GM10248 (cell line): ENCODE measurements around the gene ATOX1.
"Not testable (repeated sequence)": the region's sequence is repeated elsewhere in the genome, so short reads cannot be mapped to it uniquely, and the experiment has no call there.

ENCODE experiments used
- CTCF ChIA-PET: fragments of 300-600 bp; sonication (Branson Sonifier 250); formaldehyde crosslinking; extraction: SDS; loops from one replicate; lab custom pipeline; 2021; ENCODE audit warnings: antibody characterized with exemption; lab: Yijun Ruan, JAX
- POLR2A ChIA-PET: fragments of 350-650 bp; sonication (Branson Sonifier 250); formaldehyde crosslinking; extraction: SDS; loops from one replicate; lab custom pipeline; 2020; ENCODE audit warnings: antibody characterized with exemption; lab: Yijun Ruan, JAX
- DNase-seq: peaks from one replicate; pipeline ENCODE4 v3.0.0; 2012; ENCODE audit errors: extremely low spot score
- TF ChIP-seq, protein P1 (sequence below): IDR thresholded peaks from 2 replicates; pipeline ENCODE4 v1.5.1; 2012; ENCODE audit warnings: mild to moderate bottlenecking, low read depth; ENCODE audit errors: extremely low read depth, missing control alignments, control extremely low read depth

The ATOX1 gene

GRCh38 chr5:151793358-151793757 is 34.9 kb upstream of the ATOX1 start:
- ChIA-PET CTCF (no interaction called here), POLR2A (no interaction called here)
- DNase-seq: no peak
- TF ChIP-seq, protein P1, sequence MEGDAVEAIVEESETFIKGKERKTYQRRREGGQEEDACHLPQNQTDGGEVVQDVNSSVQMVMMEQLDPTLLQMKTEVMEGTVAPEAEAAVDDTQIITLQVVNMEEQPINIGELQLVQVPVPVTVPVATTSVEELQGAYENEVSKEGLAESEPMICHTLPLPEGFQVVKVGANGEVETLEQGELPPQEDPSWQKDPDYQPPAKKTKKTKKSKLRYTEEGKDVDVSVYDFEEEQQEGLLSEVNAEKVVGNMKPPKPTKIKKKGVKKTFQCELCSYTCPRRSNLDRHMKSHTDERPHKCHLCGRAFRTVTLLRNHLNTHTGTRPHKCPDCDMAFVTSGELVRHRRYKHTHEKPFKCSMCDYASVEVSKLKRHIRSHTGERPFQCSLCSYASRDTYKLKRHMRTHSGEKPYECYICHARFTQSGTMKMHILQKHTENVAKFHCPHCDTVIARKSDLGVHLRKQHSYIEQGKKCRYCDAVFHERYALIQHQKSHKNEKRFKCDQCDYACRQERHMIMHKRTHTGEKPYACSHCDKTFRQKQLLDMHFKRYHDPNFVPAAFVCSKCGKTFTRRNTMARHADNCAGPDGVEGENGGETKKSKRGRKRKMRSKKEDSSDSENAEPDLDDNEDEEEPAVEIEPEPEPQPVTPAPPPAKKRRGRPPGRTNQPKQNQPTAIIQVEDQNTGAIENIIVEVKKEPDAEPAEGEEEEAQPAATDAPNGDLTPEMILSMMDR: no peak

DNA sequence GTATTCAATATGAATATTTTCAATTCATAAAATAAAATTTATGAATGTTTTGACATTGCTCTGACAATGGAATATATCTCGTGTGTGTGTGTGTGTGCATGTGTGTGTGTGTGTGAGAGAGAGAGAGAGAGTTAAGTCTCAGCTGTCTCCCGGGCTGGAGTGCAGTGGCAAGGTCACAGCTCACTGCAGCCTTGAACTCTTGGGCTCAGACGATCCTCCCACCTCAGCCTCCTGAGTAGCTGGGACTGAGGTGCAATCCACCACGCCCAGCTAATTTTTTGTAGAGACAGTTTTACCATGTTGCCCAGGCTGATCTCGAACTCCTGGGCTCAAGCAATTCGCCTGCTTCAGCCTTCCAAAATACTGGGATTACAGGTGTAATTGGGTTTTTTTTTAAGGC is 29.4 kb upstream of the ATOX1 start:
- ChIA-PET CTCF (interaction anchor here (1.2 to 2.4 kb wide), 5 partner anchors 11 to 48 kb away, joined by 3 to 9 read pairs (median 7); no protein-coding TSS in a partner anchor), POLR2A (no interaction called here)
- no peak for DNase-seq
- TF ChIP-seq, protein P1: no peak

- ChIA-PET POLR2A (no interaction called here), CTCF (interaction anchor here (1.9 kb wide), 1 partner anchor 12 kb away, joined by 7 read pairs; no protein-coding TSS in a partner anchor)
- TF ChIP-seq, protein P1: no peak
- no peak for DNase-seq
These were observed 28.0 kb upstream of the ATOX1 start for GRCh38 chr5:151786468-151786867.

DNA sequence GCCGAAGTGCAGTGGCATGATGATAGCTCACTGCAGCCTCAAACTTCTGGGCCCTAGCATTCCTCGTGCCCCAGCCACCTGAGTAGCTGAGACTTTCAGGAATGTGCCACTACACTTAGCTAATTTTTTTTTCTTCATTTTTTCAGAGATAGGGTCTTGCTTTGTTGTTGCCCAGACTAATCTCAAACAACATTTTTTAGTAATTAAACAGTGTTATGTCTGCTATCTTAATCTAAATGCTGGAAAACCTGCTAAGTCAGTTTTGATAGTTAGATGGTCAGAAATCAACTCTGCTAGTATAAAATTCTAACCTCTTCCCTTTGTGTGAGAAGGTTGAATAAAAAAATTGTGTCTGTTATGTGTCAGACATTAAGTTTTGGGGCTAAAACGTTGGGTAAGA is 25.7 kb upstream of the ATOX1 start:
- ChIA-PET POLR2A (interaction anchor here (1.0 to 1.3 kb wide), 2 partner anchors 12 to 13 kb away, joined by 3 read pairs; partner anchors contain the start of gene G3BP1), CTCF (interaction anchor here (0.9 to 2.0 kb wide), 6 partner anchors 12 to 359 kb away, joined by 3 to 8 read pairs (median 3); partner anchors contain the start of gene G3BP1)
- DNase-seq: no peak
- TF ChIP-seq, protein P1: no peak

- ChIA-PET CTCF (interaction anchor here (0.9 to 2.0 kb wide), 4 partner anchors 12 to 359 kb away, joined by 3 to 8 read pairs (median 3); partner anchors contain the start of gene G3BP1), POLR2A (interaction anchor here (1.3 kb wide), 1 partner anchor 12 kb away, joined by 3 read pairs; the partner anchor contains the start of gene G3BP1)
- not testable (repeated sequence) for DNase-seq
These were observed 25.2 kb upstream of the ATOX1 start for GRCh38 chr5:151783664-151784063.

GRCh38 chr5:151781201-151781600 is 22.8 kb upstream of the ATOX1 start:
- TF ChIP-seq, protein P1: no peak
- POLR2A ChIA-PET: no interaction called here
- CTCF ChIA-PET: interaction anchor here (0.9 to 1.4 kb wide), 5 partner anchors 8 to 138 kb away, joined by 3 to 6 read pairs (median 3); partner anchors contain the start of genes ATOX1 and G3BP1
- DNase-seq: no peak

- TF ChIP-seq, protein P1: no peak
- ChIA-PET CTCF (no interaction called here), POLR2A (interaction anchor here (0.5 kb wide), 1 partner anchor 24 kb away, joined by 6 read pairs; no protein-coding TSS in a partner anchor)
- DNase-seq: no peak
These were observed 21.9 kb upstream of the ATOX1 start for GRCh38 chr5:151780348-151780747.
